HG03432 (cell line): Measurements from ENCODE around the gene KRTAP1-4.
"Not testable (repeated sequence)": the region's sequence is repeated elsewhere in the genome, so short reads cannot be mapped to it uniquely, and the experiment has no call there.

ENCODE experiments used
- ATAC-seq: cut with Tn5 transposase; IDR thresholded peaks from one replicate; pipeline ENCODE4 v1.9.1; 2021; ENCODE audit warnings: mild to moderate bottlenecking, moderate library complexity; ENCODE audit not compliant: unreplicated experiment

The KRTAP1-4 gene

GRCh38 chr17:41009301-41009760 lies 20.7 kb downstream of the KRTAP1-4 start:
- ATAC-seq: no peak

- no peak for ATAC-seq
These were observed 21.2 kb downstream of the KRTAP1-4 start, which contains the start of gene KRTAP3-1 for GRCh38 chr17:41008811-41009210. Gene KRTAP3-1, minus strand, starts transcription at chr17:41009128. Its CDS starts 54 bp downstream, at chr17:41009074.

GRCh38 chr17:41004397-41004796 lies 25.6 kb downstream of the KRTAP1-4 start:
- ATAC-seq: no peak

GRCh38 chr17:41003926-41004325 lies 26.1 kb downstream of the KRTAP1-4 start:
- no peak for ATAC-seq

GRCh38 chr17:41002814-41003213 lies 27.2 kb downstream of the KRTAP1-4 start:
- ATAC-seq: no peak

- no peak for ATAC-seq
These were observed 28.2 kb downstream of the KRTAP1-4 start for GRCh38 chr17:41001795-41002194.

GRCh38 chr17:40999563-40999962 lies 30.4 kb downstream of the KRTAP1-4 start, which contains the start of gene KRTAP3-2:
Gene KRTAP3-2, minus strand, starts transcription at chr17:40999906. Its CDS starts 53 bp downstream, at chr17:40999853.
- not testable (repeated sequence) for ATAC-seq

GRCh38 chr17:40997361-40997760 lies 32.6 kb downstream of the KRTAP1-4 start:
- no peak for ATAC-seq

- no peak for ATAC-seq
These were observed 33.2 kb downstream of the KRTAP1-4 start for GRCh38 chr17:40996829-40997228.

- ATAC-seq: no peak
These were observed 34.9 kb downstream of the KRTAP1-4 start for GRCh38 chr17:40995116-40995515.

- ATAC-seq: no peak
These were observed 36.2 kb downstream of the KRTAP1-4 start, which contains the start of gene KRTAP3-3 for GRCh38 chr17:40993839-40994238. Gene KRTAP3-3, minus strand, starts transcription at chr17:40994164. Its CDS starts 67 bp downstream, at chr17:40994097.

GRCh38 chr17:40993084-40993483 lies 36.9 kb downstream of the KRTAP1-4 start:
- no peak for ATAC-seq

- ATAC-seq: no peak
These were observed 37.3 kb downstream of the KRTAP1-4 start for GRCh38 chr17:40992666-40993065.

GRCh38 chr17:40986920-40987319 lies 43.1 kb downstream of the KRTAP1-4 start:
- ATAC-seq: no peak

GRCh38 chr17:40984226-40984625 lies 45.8 kb downstream of the KRTAP1-4 start, which contains the start of gene KRT40:
Gene KRT40, minus strand, starts transcription at chr17:40984326. Its CDS starts 53 bp downstream, at chr17:40984273.
- ATAC-seq: no peak

GRCh38 chr17:40981115-40981514 lies 48.9 kb downstream of the KRTAP1-4 start:
- no peak for ATAC-seq

- no peak for ATAC-seq
These were observed 49.4 kb downstream of the KRTAP1-4 start for GRCh38 chr17:40980596-40980995.

- ATAC-seq: no peak
These were observed 49.9 kb downstream of the KRTAP1-4 start for GRCh38 chr17:40980117-40980516.
